IgD-negative memory B cell (primary cell): ENCODE results near the gene ATP13A1. TPM values are rescaled to one million over a fixed set of nuclear protein-coding genes. Genes with fewer than 3 reads are reported as not detected.
"Not testable (repeated sequence)": the region's sequence is repeated elsewhere in the genome, so short reads cannot be mapped to it uniquely, and the experiment has no call there.

ENCODE experiments used
- H3K27ac Mint-ChIP-seq, 3 donors: one replicate each; pipeline ENCODE4 v1.8.0; 2020 to 2022; ENCODE audit warnings: mild to moderate bottlenecking in 3 of 3, mixed read lengths in 3 of 3, moderate library complexity in 1 of 3
- H3K27me3 Mint-ChIP-seq: one replicate; pipeline ENCODE4 v1.8.0; 2021; ENCODE audit warnings: mixed read lengths
- H3K36me3 Mint-ChIP-seq: one replicate; pipeline ENCODE4 v1.8.0; 2020; ENCODE audit warnings: mild to moderate bottlenecking, mixed read lengths
- H3K4me1 Mint-ChIP-seq, 3 donors: one replicate each; pipeline ENCODE4 v1.8.0; 2020 to 2022; ENCODE audit warnings: mixed read lengths in 3 of 3, mild to moderate bottlenecking in 1 of 3
- H3K4me3 Mint-ChIP-seq, 4 donors: one replicate each; pipeline ENCODE4 v1.8.0; 2020 to 2022; ENCODE audit warnings: mild to moderate bottlenecking in 4 of 4, mixed read lengths in 4 of 4, moderate library complexity in 3 of 4
- H3K9me3 Mint-ChIP-seq, 3 donors: one replicate each; pipeline ENCODE4 v1.8.0; 2020 to 2021; ENCODE audit warnings: mixed read lengths in 3 of 3, mild to moderate bottlenecking in 1 of 3
- polyA plus RNA-seq: library from polyadenylated mRNA; unstranded; fragments of 300-500 nt; fragmentation: Illumina TruSeq; gene quantifications from one replicate; pipeline ENCODE4 v1.2.3, GENCODE V29; 2021

ATP13A1 gene
- polyA plus RNA-seq, 1 donor from 2014 or later = 59.0 TPM

DNA sequence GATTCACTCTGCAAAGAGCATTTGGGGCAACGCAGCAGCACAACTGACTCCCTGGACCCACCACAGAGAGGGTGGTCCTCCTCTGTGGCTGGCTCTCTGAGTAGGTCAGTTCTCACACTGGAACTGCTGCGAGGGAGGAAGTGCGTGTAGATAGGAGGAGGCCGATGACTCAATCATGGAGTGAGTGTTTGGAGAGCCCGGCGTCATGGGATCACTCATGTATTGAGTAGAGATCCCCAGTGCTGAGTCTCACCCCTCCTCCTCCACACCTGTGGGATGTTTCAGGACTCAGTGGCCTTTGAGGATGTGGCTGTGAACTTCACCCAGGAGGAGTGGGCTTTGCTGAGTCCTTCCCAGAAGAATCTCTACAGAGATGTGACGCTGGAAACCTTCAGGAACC, 14.1 kb upstream of the ATP13A1 start:
- H3K9me3 Mint-ChIP-seq = peaks cover 9 to 12% (median 11%) of the 10 kb centered on the region in 3 donors
- peak overlapping the region in 1 of 3 donors; percentile 59 for H3K27ac Mint-ChIP-seq
- peaks cover 39% of the 10 kb centered on the region for H3K36me3 Mint-ChIP-seq
- H3K4me1 Mint-ChIP-seq = peaks cover 5 to 9% (median 7%) of the 10 kb centered on the region in 3 donors
- no peaks in the 10 kb centered on the region for H3K27me3 Mint-ChIP-seq
- H3K4me3 Mint-ChIP-seq = peak overlapping the region in 2 of 4 donors; percentile 6 to 58

DNA sequence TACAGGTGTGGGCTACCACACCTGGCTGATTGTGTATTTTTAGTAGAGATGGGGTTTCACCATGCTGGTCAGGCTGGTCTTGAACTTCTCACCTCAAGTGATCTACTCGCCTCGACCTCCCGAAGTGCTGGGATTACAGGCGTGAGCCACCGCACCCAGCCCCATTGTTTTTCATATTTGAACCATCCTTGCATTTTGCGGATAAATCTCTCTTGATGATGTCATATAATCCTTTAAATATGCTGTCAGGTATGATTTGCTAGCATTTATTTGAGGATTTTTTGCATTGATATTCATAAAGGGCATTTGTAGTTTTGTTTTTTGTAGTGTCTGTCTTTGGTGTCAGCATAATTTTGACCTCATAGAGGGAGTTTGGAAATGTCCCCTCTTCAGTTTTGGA, 10.8 kb upstream of the ATP13A1 start:
- peaks cover 4 to 9% (median 7%) of the 10 kb centered on the region in 3 donors for H3K9me3 Mint-ChIP-seq
- peak overlapping the region in 2 of 4 donors; percentile 17 to 53 for H3K4me3 Mint-ChIP-seq

DNA sequence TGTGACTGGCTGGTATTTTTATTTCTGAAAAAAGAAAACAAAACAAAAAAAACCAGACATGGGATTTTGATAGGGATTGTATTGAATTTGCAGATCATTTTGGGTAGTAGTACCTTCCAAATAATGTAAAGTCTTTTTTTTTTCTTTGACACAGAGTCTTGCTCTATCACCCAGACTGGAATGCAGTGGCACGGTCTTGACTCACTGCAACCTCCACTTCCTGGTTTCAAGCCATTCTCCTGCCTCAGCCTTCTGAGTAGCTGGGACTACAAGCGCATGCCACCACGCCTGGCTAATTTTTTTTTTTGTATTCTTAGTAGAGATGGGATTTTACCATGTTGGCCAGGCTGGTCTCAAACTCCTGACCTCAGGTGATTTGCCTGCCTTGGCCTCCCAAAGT, 9.3 kb upstream of the ATP13A1 start:
- H3K9me3 Mint-ChIP-seq = peaks cover 2 to 7% (median 5%) of the 10 kb centered on the region in 3 donors
- no peaks in the 10 kb centered on the region for H3K27me3 Mint-ChIP-seq
- no peak overlapping the region for H3K27ac Mint-ChIP-seq
- H3K4me3 Mint-ChIP-seq = no peak overlapping the region
- H3K4me1 Mint-ChIP-seq = peaks cover 16 to 22% (median 16%) of the 10 kb centered on the region in 3 donors
- H3K36me3 Mint-ChIP-seq = peaks cover 19% of the 10 kb centered on the region

More for the DNA sequence above, 10.8 kb upstream of the ATP13A1 start:
- Mint-ChIP-seq H3K27me3 (no peaks in the 10 kb centered on the region), H3K27ac (peak overlapping the region in 2 of 3 donors; percentile 39 to 53), H3K36me3 (peaks cover 28% of the 10 kb centered on the region), H3K4me1 (peaks cover 10 to 19% (median 16%) of the 10 kb centered on the region in 3 donors)

DNA sequence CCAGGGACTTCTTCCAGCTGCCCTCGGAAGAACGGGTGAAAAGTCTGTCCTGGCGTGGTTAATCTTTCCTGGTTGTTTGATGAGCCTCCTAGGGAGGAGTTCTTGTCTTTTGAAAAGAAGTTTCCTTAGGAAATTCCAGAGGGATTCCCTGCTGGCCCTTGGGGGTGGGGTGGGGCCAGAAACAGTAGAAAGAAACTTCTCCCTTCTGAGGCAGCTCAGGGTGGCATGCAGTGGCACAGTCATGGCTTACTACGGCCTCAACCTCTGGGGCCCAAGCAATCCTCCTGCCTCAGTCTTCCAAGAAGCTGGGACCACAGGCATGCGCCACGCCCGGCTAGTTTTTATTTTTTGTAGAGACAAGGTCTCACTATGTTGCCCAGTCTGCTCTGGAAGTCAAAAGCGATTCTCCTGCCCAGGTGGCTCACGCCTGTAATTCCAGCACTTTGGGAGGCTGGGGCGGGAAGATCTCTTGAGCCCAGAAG, 6.6 kb upstream of the ATP13A1 start:
- peaks cover 11 to 25% (median 17%) of the 10 kb centered on the region in 3 donors for H3K4me1 Mint-ChIP-seq
- peak overlapping the region; percentile 64 to 87 (median 86) for H3K27ac Mint-ChIP-seq
- peaks cover 5% of the 10 kb centered on the region for H3K36me3 Mint-ChIP-seq
- peak overlapping the region; percentile 84 to 94 (median 90) for H3K4me3 Mint-ChIP-seq
- H3K9me3 Mint-ChIP-seq = peaks cover 0 to 4% (median 0%) of the 10 kb centered on the region in 3 donors
- no peaks in the 10 kb centered on the region for H3K27me3 Mint-ChIP-seq

DNA sequence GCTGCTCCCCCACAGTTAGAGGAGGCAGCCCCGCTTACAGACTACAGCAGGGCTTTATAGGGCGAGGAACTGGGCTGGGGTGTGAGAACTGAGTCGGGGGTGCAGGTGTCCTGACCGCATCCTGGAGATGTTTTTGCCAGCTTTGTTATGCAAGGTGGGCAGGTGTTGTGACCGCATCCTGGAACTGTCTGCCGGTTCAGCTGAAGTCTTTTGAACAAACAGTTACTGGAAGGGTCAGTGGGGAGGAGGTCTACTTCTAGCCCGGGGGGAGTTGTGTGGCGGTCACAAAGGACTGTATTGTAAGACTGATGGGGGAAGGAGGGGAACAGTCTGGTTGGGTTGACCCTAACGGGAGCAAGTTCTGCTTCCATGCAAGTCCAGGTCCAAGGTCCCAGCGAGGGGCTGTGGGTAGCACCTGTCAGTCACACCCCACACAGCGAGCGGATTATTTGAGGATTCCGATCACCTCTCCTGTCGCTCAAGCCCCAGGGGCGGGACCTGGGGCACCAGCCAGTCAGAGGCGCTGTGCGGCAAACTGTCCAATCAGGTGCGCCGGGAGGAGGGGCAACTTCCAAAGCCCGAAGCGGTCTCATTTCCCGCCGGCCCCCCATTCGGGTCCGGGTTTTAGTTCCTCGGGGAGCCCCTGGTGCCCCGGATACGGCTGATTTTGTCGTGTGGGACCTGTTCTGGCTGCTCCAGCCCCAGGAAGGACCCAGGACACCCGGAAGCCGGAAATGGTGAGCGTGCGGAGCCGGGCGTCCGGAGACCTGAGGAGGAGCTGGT, 4.9 kb upstream of the ATP13A1 start, which contains the start of gene ZNF101:
TSS of gene ZNF101 (plus strand) at position 610 of the 783 bp plus-strand sequence. CDS start at position 735, 125 bp downstream.
- Mint-ChIP-seq H3K4me1 (peaks cover 14 to 23% (median 16%) of the 10 kb centered on the region in 3 donors), H3K36me3 (peaks cover 1% of the 10 kb centered on the region), H3K9me3 (no peaks in the 10 kb centered on the region), H3K27ac (peak within 1 kb of the TSS; percentile 87 to 99 (median 91)), H3K4me3 (peak within 1 kb of the TSS; percentile 84 to 94 (median 92)), H3K27me3 (no peaks in the 10 kb centered on the region)

DNA sequence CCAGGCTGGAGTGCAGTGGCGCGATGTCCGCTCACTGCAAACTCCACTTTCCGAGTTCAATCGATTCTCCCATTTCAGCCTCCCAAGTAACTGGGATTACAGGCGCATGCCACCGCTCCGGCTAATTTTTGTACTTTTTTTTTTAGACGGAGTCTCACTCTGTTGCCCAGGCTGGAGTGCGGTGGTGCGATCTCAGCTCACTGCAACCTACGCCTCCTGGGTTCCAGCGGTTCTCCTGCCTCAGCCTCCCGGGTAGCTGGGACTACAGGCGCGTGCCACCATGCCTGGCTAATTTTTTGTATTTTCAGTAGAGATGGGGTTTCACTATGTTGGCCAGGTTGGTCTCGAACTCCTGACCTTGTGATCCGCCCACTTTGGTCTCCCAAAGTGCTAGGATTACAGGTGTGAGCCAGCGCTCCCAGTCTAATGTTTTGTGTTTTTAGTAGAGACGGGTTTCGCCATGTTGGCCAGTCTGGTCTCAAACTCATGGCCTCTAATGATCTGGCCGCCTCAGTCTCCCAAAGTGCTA, 2.0 kb upstream of the ATP13A1 start:
- H3K9me3 Mint-ChIP-seq, H3K36me3 Mint-ChIP-seq, H3K27me3 Mint-ChIP-seq: not testable (repeated sequence)
- peak overlapping the region in 3 of 4 donors; percentile 12 to 81 (median 46) for H3K4me3 Mint-ChIP-seq
- peak overlapping the region; percentile 69 to 92 (median 87) for H3K27ac Mint-ChIP-seq
- peaks cover 28 to 35% (median 29%) of the 10 kb centered on the region in 3 donors for H3K4me1 Mint-ChIP-seq

DNA sequence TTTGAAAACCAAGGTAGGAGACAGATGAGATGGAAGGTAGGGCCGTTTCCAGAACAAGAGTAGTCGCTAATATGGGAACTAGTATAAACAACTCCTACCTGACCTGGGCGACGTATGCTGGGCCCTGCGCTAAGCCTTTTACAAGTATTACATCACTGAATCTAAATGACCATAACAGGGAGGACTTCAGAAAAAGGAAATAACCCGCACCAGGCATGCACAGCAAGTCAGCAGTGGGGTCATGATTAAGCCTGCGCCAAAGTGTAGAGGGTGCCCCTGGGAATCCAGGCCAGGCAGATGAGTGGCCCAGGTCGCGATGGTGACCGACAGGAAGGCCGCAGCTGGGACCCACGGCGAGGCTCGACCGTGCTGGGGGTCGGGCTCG, 613 bp downstream of the ATP13A1 start:
- H3K27me3 Mint-ChIP-seq = no peaks in the 10 kb centered on the region
- peak overlapping the region; percentile 89 to 98 (median 94) for H3K4me3 Mint-ChIP-seq
- peaks cover 23 to 30% (median 24%) of the 10 kb centered on the region in 3 donors for H3K4me1 Mint-ChIP-seq
- H3K9me3 Mint-ChIP-seq = no peaks in the 10 kb centered on the region
- peak overlapping the region; percentile 94 to 99 (median 98) for H3K27ac Mint-ChIP-seq
- no peaks in the 10 kb centered on the region for H3K36me3 Mint-ChIP-seq

DNA sequence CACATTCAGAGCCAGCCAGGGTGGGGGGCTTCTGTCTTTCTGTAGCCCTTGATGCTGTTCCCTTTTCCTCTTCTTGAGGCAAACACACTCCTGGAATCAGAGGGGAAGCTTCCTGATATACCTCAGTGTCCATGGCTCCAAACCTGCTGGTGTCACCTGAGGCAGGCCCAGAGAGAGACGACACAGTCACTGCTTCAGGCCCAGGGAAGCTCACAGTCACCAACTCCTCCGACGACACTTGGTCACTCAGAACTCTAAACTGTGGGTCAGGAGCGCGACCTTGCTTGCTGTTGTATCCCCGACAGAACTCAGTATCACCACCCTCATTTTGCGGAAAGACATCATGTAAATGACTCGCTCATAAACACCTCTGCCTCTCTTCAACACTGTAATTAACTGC, 1.1 kb downstream of the ATP13A1 start:
- peaks cover 22 to 27% (median 23%) of the 10 kb centered on the region in 3 donors for H3K4me1 Mint-ChIP-seq
- H3K9me3 Mint-ChIP-seq = no peaks in the 10 kb centered on the region
- H3K27ac Mint-ChIP-seq = peak overlapping the region; percentile 94 to 99 (median 98)
- H3K36me3 Mint-ChIP-seq = no peaks in the 10 kb centered on the region
- H3K27me3 Mint-ChIP-seq = no peaks in the 10 kb centered on the region
- peak overlapping the region; percentile 89 to 98 (median 94) for H3K4me3 Mint-ChIP-seq

DNA sequence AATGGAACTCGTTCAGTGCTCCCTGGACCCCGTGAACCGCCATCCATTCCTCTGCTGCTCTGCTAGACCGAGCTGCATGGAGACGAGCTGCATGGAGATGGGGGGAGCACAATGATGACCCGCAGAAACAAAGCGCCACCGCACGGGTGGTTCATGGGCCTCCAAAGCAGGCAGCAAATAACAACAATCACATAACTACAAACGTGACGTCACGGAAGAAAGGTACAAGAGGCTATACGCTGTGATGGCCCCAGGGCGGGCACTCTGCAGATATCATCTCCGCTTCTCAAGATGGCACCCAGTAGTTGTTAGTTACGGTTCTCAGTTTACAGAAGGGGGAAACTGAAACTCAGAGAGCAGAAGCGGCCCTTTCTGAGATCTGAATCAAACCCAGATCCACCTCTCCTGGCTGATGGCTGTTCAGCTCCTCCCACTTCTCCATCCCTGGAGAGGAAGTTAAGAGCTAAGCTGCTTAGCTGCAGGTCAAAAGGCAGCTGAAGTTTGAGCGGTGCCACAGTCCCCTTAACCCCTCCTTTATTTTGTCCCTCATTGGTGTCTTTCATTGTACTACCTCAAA, 1.7 kb downstream of the ATP13A1 start:
- H3K4me3 Mint-ChIP-seq = peak overlapping the region; percentile 89 to 98 (median 94)
- no peaks in the 10 kb centered on the region for H3K27me3 Mint-ChIP-seq
- H3K4me1 Mint-ChIP-seq = peaks cover 19 to 24% (median 23%) of the 10 kb centered on the region in 3 donors
- peak overlapping the region; percentile 94 to 99 (median 98) for H3K27ac Mint-ChIP-seq
- H3K36me3 Mint-ChIP-seq = no peaks in the 10 kb centered on the region
- H3K9me3 Mint-ChIP-seq = no peaks in the 10 kb centered on the region

DNA sequence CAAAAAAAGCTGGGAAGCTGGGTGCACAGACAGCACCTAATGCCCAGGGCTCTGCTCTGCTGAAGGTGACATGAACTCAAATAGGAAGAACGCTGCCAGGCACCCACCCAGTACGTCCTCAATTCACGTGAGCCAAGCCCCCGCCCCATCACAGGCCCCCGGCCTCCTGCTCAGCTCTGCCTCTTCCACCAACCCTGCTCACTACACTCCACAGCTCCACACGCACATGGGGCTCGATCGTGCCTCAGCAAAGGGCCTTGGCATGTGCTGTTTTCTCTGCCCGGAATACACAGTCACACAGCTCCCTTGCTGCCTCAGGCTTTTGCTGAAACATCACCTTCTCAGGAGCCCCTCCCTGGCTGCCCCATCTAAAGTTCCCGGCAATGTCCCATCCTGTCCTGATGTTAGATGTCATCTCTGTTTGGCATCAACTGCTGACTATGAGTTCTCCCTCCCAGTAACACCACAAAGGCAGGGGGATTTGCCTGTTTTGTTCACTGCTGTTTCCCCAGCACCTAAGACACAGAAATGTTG, 2.3 kb downstream of the ATP13A1 start:
- H3K36me3 Mint-ChIP-seq = no peaks in the 10 kb centered on the region
- H3K27ac Mint-ChIP-seq = peak overlapping the region; percentile 94 to 99 (median 98)
- H3K9me3 Mint-ChIP-seq = no peaks in the 10 kb centered on the region
- H3K4me3 Mint-ChIP-seq = peak overlapping the region; percentile 89 to 98 (median 94)
- no peaks in the 10 kb centered on the region for H3K27me3 Mint-ChIP-seq
- H3K4me1 Mint-ChIP-seq = peaks cover 18 to 23% (median 22%) of the 10 kb centered on the region in 3 donors

DNA sequence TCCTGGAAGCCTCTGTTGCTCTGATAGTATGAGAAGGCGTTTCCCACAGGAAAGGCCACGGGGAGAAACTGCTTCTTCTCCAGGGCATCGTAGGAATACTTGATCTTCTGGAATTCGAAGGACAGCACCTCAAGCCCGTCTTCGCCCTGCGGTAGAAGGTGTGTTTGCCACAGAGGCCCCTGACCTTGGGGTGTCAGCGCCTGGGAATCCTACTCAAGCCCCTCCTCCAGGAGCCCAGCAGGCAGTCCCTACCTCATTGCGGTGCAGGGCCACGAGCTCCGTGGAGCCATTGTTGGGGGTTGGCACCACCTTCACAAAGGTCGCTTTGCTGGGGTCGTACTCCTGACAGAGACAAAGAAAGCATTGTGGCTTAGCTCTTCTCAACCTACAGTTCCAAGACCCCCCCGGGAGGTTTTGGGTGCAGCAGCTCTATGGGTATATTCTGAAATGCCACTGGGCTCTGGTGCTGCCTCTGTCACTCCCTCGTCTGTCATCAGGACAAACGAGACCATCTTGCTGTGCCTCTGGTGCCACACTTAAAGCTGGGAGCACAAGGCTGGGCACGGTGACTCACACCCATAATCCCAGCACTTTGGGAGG, 3.7 kb downstream of the ATP13A1 start:
- Mint-ChIP-seq H3K27ac (peak overlapping the region in 2 of 3 donors; percentile 81 to 99), H3K27me3 (no peaks in the 10 kb centered on the region), H3K9me3 (no peaks in the 10 kb centered on the region), H3K4me3 (no peak overlapping the region), H3K4me1 (peaks cover 18 to 23% (median 22%) of the 10 kb centered on the region in 3 donors), H3K36me3 (no peaks in the 10 kb centered on the region)

DNA sequence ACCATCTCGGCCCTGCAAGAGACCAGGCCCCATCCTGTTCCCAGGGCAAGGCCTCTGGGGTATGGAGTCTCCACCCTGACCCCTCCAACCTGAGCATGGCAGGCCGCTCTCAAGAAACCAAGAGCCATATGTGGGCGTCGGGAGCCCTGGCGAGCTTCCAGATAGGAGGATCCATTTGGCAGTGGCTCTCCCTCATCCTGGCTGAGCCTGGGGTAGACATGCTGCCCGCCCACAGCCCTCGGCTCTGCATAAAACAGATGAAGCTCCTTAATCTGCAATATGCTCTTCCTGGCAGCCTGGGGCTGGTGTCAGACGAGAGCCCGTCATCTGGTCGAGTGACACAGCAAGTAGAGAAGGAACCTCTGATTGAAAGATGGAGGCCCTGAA, 6.1 kb downstream of the ATP13A1 start:
- H3K27ac Mint-ChIP-seq = no peak overlapping the region
- peak overlapping the region in 1 of 4 donors; percentile 9 for H3K4me3 Mint-ChIP-seq
- peaks cover 5% of the 10 kb centered on the region for H3K36me3 Mint-ChIP-seq
- H3K27me3 Mint-ChIP-seq = peaks cover 1% of the 10 kb centered on the region
- H3K4me1 Mint-ChIP-seq = peaks cover 13 to 17% (median 14%) of the 10 kb centered on the region in 3 donors
- no peaks in the 10 kb centered on the region for H3K9me3 Mint-ChIP-seq

DNA sequence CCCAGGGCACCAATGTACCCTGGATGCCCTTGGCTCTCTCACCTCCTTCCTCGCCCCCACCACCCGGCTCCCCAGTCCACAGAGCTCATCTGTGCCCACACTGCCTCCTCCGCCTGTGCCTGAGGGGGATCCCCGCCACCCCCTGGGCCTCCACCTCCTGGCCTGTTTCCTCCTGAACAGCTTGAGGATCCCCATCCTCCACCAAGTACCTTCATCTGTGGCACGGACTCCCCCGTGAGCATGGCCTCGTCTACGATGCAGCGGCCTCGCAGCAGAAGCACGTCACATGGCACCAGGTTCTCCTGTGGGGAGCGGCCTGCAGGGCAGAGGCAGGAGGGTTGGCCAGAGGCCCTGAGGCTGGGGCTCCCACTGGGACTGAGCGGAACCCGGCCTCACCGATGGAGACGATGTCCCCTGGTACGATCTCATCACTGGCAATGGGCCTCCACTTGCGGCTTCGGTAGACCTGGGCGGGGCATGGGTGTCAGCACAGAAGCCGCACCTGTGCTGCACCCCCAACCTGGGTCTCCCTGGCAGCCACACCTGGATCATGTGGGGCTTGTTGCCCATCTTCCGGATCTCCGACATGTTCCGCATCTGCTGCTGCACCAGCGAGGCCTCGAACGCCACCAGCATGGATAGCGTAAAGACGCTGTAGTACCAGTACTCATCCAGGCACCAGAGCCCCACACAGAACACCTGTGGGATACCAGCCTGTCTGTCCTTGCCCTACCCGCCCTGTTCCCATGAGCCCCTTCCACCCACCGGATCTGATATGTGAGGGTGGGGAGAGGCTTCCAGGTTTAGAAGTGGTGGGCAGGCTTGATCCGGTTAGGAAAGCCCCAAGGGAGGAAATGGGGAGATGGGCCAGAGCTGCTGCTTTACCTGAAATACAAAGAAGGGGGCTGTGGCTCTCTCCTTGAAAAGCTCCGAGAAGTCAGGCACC, 6.8 kb downstream of the ATP13A1 start:
- H3K27ac Mint-ChIP-seq = peak overlapping the region in 1 of 3 donors; percentile 21
- peak overlapping the region in 1 of 4 donors; percentile 9 for H3K4me3 Mint-ChIP-seq
- H3K27me3 Mint-ChIP-seq = peaks cover 1% of the 10 kb centered on the region
- no peaks in the 10 kb centered on the region for H3K9me3 Mint-ChIP-seq
- H3K36me3 Mint-ChIP-seq = peaks cover 5% of the 10 kb centered on the region
- H3K4me1 Mint-ChIP-seq = peaks cover 6 to 10% (median 10%) of the 10 kb centered on the region in 3 donors
